ENCODE results near the gene PGAM2.

- TF ChIP-seq CTCF (IDR thresholded peaks at IDR 0.05) (no peak), POLR2A (IDR thresholded peaks at IDR 0.05) (no peak)
These were observed 40.5 kb upstream of the PGAM2 start for GRCh38 chr7:44105832-44106231.
